ENCODE measurements around the gene FGGY. TPM values are rescaled to one million over a fixed set of nuclear protein-coding genes. Genes with fewer than 3 reads are reported as not detected.

FGGY gene
- total and polyA plus RNA-seq, 2 donors (not counting 1 experiment from before 2014, with no cell fraction given), result 6.1 to 38.5 TPM

DNA sequence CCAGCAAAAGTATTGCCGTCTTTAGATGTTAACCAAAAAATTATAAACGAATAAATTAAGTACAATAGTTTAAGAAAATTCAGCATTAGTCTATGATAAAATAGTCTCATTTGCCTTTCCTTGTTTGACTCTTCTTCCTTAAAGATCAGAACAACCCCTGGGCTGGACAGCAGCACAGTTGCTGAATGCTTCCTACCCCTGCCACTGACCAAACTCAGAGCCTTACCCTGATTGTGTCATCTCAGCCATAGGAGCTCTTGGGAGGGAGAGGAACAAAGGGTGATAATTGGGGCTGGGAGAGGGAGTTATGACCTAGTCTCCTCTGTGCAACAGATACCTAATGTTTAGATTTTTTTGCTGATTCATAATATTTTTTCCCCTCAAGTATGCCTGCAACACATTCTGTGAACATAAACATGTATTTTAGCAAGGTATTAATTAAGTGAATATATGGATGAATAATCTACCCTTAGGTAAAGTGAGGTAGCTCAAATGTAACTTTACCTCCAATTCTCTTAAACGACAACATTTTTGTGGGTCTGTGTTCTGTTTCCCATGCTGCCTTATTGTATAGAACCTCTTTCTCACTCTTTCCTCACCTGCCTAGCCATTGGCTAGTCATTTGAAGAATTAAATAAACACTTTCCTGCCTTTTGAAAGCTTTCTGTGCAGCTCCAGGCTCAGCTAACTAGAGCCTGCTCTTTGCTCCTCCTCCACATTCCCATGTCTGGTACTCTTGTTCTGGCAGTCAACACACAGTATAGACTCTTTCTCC is 46.1 kb downstream of the FGGY start:
- Histone ChIP-seq H3K4me1 (ENCODE audit: control insufficient read depth in 2 of 2, insufficient read depth in 2 of 2, low read length in 2 of 2) (no peaks in the 10 kb centered on the region), H3K4me2 (replicated peaks; ENCODE audit: low read depth, low read length, poor library complexity, severe bottlenecking) (no peak overlapping the region), H3K9me3 (ENCODE audit: control extremely low read depth in 1 of 3, control insufficient read depth in 2 of 3, insufficient read depth in 1 of 3, low read length in 2 of 3) (no peaks in the 10 kb centered on the region), H3K79me2 (ENCODE audit: control insufficient read depth, insufficient read depth, low read length) (no peaks in the 10 kb centered on the region), H4K20me1 (ENCODE audit: control insufficient read depth, insufficient read depth, low read length, poor library complexity, severe bottlenecking) (no peaks in the 10 kb centered on the region), H3K27me3 (replicated peaks in 1 of 4; ENCODE audit: control extremely low read depth in 1 of 4, control insufficient read depth in 3 of 4, insufficient read depth in 4 of 4, low read length in 3 of 4) (no peaks in the 10 kb centered on the region), H3K4me3 (ENCODE audit: control extremely low read depth in 1 of 5, extremely low read depth in 1 of 5, insufficient read depth in 1 of 5, low read depth in 2 of 5, low read length in 4 of 5) (no peak overlapping the region), H3K36me3 (replicated peaks in 1 of 2; ENCODE audit: control extremely low read depth in 1 of 2, control insufficient read depth in 1 of 2, extremely low read depth in 1 of 2, insufficient read depth in 2 of 2, low read length in 1 of 2) (peaks cover 0 to 5% of the 10 kb centered on the region in 2 experiments), H3K9ac (ENCODE audit: low read length) (no peak overlapping the region), H3K27ac (ENCODE audit: low read length in 2 of 2) (no peak overlapping the region), H2AFZ (ENCODE audit: insufficient read depth, low read depth, low read length, poor library complexity, severe bottlenecking) (no peak overlapping the region)
- WGBS (ENCODE audit: insufficient coverage), result 89% methylated on average over 1 of the region's 3 CpGs
- intact Hi-C loops (cut with micrococcal nuclease), result no loop called here
- ATAC-seq (ENCODE audit: low read depth), result no peak
- Mint-ChIP-seq H3K27me3 (no peaks in the 10 kb centered on the region), H3K4me1 (no peaks in the 10 kb centered on the region), H3K4me3 (no peak overlapping the region), H3K9me3 (ENCODE audit: insufficient read depth) (no peaks in the 10 kb centered on the region), H3K27ac (no peak overlapping the region)
- no peak for TF ChIP-seq EZH2 (IDR thresholded peaks at IDR 0.05; ENCODE audit: borderline replicate concordance, insufficient read depth, low read depth, low read length, poor library complexity, severe bottlenecking)
- CTCF ChIA-PET, result interaction anchor here (0.8 kb wide), 1 partner anchor 39 kb away, joined by 4 read pairs; no protein-coding TSS in a partner anchor
- POLR2A ChIA-PET, result no interaction called here
- no peak for DNase-seq

GRCh38 chr1:59343576-59343840 is 46.6 kb downstream of the FGGY start:
- TF ChIP-seq, protein P1, sequence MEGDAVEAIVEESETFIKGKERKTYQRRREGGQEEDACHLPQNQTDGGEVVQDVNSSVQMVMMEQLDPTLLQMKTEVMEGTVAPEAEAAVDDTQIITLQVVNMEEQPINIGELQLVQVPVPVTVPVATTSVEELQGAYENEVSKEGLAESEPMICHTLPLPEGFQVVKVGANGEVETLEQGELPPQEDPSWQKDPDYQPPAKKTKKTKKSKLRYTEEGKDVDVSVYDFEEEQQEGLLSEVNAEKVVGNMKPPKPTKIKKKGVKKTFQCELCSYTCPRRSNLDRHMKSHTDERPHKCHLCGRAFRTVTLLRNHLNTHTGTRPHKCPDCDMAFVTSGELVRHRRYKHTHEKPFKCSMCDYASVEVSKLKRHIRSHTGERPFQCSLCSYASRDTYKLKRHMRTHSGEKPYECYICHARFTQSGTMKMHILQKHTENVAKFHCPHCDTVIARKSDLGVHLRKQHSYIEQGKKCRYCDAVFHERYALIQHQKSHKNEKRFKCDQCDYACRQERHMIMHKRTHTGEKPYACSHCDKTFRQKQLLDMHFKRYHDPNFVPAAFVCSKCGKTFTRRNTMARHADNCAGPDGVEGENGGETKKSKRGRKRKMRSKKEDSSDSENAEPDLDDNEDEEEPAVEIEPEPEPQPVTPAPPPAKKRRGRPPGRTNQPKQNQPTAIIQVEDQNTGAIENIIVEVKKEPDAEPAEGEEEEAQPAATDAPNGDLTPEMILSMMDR (IDR thresholded peaks at IDR 0.05), result no peak
- TF ChIP-seq EZH2 (IDR thresholded peaks at IDR 0.05; ENCODE audit: borderline replicate concordance, insufficient read depth, low read depth, low read length, poor library complexity, severe bottlenecking), result no peak
- DNase-seq (no peak), ATAC-seq (ENCODE audit: low read depth) (no peak)
- H3K27ac Mint-ChIP-seq, result no peak overlapping the region
- Histone ChIP-seq H3K9me3 (ENCODE audit: control extremely low read depth in 1 of 3, control insufficient read depth in 2 of 3, insufficient read depth in 1 of 3, low read length in 2 of 3) (no peaks in the 10 kb centered on the region), H4K20me1 (ENCODE audit: control insufficient read depth, insufficient read depth, low read length, poor library complexity, severe bottlenecking) (no peaks in the 10 kb centered on the region), H3K4me2 (replicated peaks; ENCODE audit: low read depth, low read length, poor library complexity, severe bottlenecking) (no peak overlapping the region), H2AFZ (ENCODE audit: insufficient read depth, low read depth, low read length, poor library complexity, severe bottlenecking) (no peak overlapping the region), H3K36me3 (replicated peaks in 1 of 2; ENCODE audit: control extremely low read depth in 1 of 2, control insufficient read depth in 1 of 2, extremely low read depth in 1 of 2, insufficient read depth in 2 of 2, low read length in 1 of 2) (peaks cover 0 to 5% of the 10 kb centered on the region in 2 experiments), H3K27me3 (replicated peaks in 1 of 4; ENCODE audit: control extremely low read depth in 1 of 4, control insufficient read depth in 3 of 4, insufficient read depth in 4 of 4, low read length in 3 of 4) (no peaks in the 10 kb centered on the region), H3K9ac (ENCODE audit: low read length) (no peak overlapping the region), H3K79me2 (ENCODE audit: control insufficient read depth, insufficient read depth, low read length) (no peaks in the 10 kb centered on the region), H3K4me3 (ENCODE audit: control extremely low read depth in 1 of 5, extremely low read depth in 1 of 5, insufficient read depth in 1 of 5, low read depth in 2 of 5, low read length in 4 of 5) (no peak overlapping the region), H3K27ac (ENCODE audit: low read length in 2 of 2) (no peak overlapping the region), H3K4me1 (ENCODE audit: control insufficient read depth in 2 of 2, insufficient read depth in 2 of 2, low read length in 2 of 2) (no peaks in the 10 kb centered on the region)
- ChIA-PET CTCF (interaction anchor here (0.8 kb wide), 1 partner anchor 38 kb away, joined by 4 read pairs; no protein-coding TSS in a partner anchor), POLR2A (no interaction called here)
- no CpG with 5 or more reads among the region's 1 CpG for WGBS (ENCODE audit: insufficient coverage)
- no peak overlapping the region for H3K4me3 Mint-ChIP-seq
- no peaks in the 10 kb centered on the region for H3K9me3 Mint-ChIP-seq (ENCODE audit: insufficient read depth)
- intact Hi-C loops (cut with micrococcal nuclease), result no loop called here
- no peaks in the 10 kb centered on the region for H3K27me3 Mint-ChIP-seq
- H3K4me1 Mint-ChIP-seq, result no peaks in the 10 kb centered on the region
